K562 (cell line): ENCODE data around the gene ANKS3. TPM values are rescaled to one million over a fixed set of nuclear protein-coding genes. Genes with fewer than 3 reads are reported as not detected.
A peak's percentile ranks its signal among the peaks of the same experiment; 100 is the strongest.

ENCODE experiments used
- ATAC-seq: fragments of 200-7000 bp; cut with Tn5 transposase; 3 replicates; pipeline ENCODE4 v1.9.1; 2020; ENCODE audit warnings: moderate library complexity
- BruUV-seq: library from RNA; stranded (reverse); fragments of 400-500 nt; replicated peaks from 2 replicates; lab custom pipeline; 2021; lab: Mats Ljungman, UMichigan
- CTCF ChIA-PET: fragments of 300-600 bp; formaldehyde crosslinking; extraction: SDS; loops from one replicate; lab custom pipeline; 2021; ENCODE audit warnings: low intra/inter-chr PET ratio; lab: Yijun Ruan, JAX
- POLR2A ChIA-PET: fragments of 300-600, 350-650 bp; sonication (Branson Sonifier 250); formaldehyde crosslinking; extraction: SDS; loops from one replicate; lab custom pipeline; 2021; ENCODE audit warnings: antibody characterized with exemption, inconsistent platforms; lab: Yijun Ruan, JAX
- DNase-seq, 4 experiments: peaks; one replicate each; pipeline versions ENCODE4 v3.0.0 to v3.0.0-alpha.2; 2011 to 2018; ENCODE audit warnings: low spot score in 3 of 4, mixed read lengths in 3 of 4; ENCODE audit errors: extremely low read depth in 1 of 4
- FAIRE-seq: peaks from 2 replicates; lab custom pipeline; 2011; peaks lifted over from hg19 to GRCh38; lab: Jason Lieb, UNC
- H2AFZ ChIP-seq: 2 replicates; pipeline ENCODE4 v1.6.0; 2011; ENCODE audit warnings: low read depth, low read length, control low read depth, inconsistent platforms
- H3K27ac ChIP-seq: fragments of 200-600 bp; 3 replicates; pipeline ENCODE4 v1.8.0; 2011; ENCODE audit warnings: low read depth, mild to moderate bottlenecking, control low read depth, inconsistent platforms, low read length, moderate library complexity, mixed read lengths; ENCODE audit errors: extremely low read depth
- H3K27me3 ChIP-seq, 2 experiments: fragments of 300-600 bp in 1 of 2; 2 replicates in 1 of 2; 3 replicates in 1 of 2; pipeline versions ENCODE4 v1.6.0 to v1.8.0; 2011; ENCODE audit warnings: inconsistent platforms in 2 of 2, low read length in 2 of 2, mild to moderate bottlenecking in 1 of 2, mixed read lengths in 1 of 2, moderate library complexity in 1 of 2; ENCODE audit not compliant: control insufficient read depth in 2 of 2, insufficient read depth in 2 of 2
- H3K36me3 ChIP-seq: fragments of 300-600 bp; 3 replicates; pipeline ENCODE4 v1.8.0; 2011; ENCODE audit warnings: mild to moderate bottlenecking, low read length, inconsistent platforms; ENCODE audit not compliant: control insufficient read depth, insufficient read depth
- H3K4me1 ChIP-seq, 2 experiments: fragments of 200-600 bp in 1 of 2; replicated peaks in 1 of 2; 2 replicates in 1 of 2; 3 replicates in 1 of 2; pipeline versions ENCODE4 v1.5.1 to v1.8.0; 2011; ENCODE audit warnings: inconsistent platforms in 2 of 2, low read length in 2 of 2, mild to moderate bottlenecking in 1 of 2, mixed read lengths in 1 of 2, moderate library complexity in 1 of 2; ENCODE audit not compliant: control insufficient read depth in 2 of 2, insufficient read depth in 2 of 2
- H3K4me2 ChIP-seq: 2 replicates; pipeline ENCODE4 v1.6.1; 2011; ENCODE audit warnings: low read length, control low read depth, inconsistent platforms, mixed read lengths; ENCODE audit not compliant: insufficient read depth
- H3K4me3 ChIP-seq: fragments of 200-600 bp; sonication (generic), shearing (Covaris generic); 2 replicates; pipeline ENCODE4 v1.5.1; 2016; ENCODE audit warnings: control low read depth, inconsistent platforms
- H3K79me2 ChIP-seq: fragments of 200-600 bp; 3 replicates; pipeline ENCODE4 v1.8.0; 2011; ENCODE audit warnings: low read length, inconsistent platforms; ENCODE audit not compliant: control insufficient read depth, insufficient read depth
- H3K9ac ChIP-seq, 2 experiments: 2 replicates each; pipeline versions ENCODE4 v1.6.0 to v1.6.1; 2011; ENCODE audit warnings: low read depth in 2 of 2, low read length in 2 of 2, control low read depth in 1 of 2, inconsistent platforms in 1 of 2, mild to moderate bottlenecking in 1 of 2, mixed read lengths in 1 of 2; ENCODE audit not compliant: insufficient read depth in 1 of 2
- H3K9me1 ChIP-seq: one replicate; pipeline ENCODE4 v1.6.0; 2011; ENCODE audit warnings: inconsistent platforms, mild to moderate bottlenecking, low read length, moderate library complexity; ENCODE audit not compliant: control insufficient read depth, insufficient read depth
- H3K9me3 ChIP-seq: replicated peaks from 2 replicates; pipeline ENCODE4 v1.5.1; 2011; ENCODE audit warnings: low read depth, low read length, inconsistent platforms; ENCODE audit not compliant: control insufficient read depth, insufficient read depth
- H4K20me1 ChIP-seq: replicated peaks from 2 replicates; pipeline ENCODE4 v1.6.1; 2011; ENCODE audit warnings: low read length, inconsistent platforms, mixed read lengths; ENCODE audit not compliant: control insufficient read depth, insufficient read depth
- BRCA1 ChIP-seq, 2 experiments: fragments of 450-650 bp in 1 of 2; sonication (generic) in 1 of 2; formaldehyde crosslinking in 1 of 2; IDR thresholded peaks; 2 replicates each; pipeline versions ENCODE4 v1.5.0 to v1.6.1; 2017 to 2020; ENCODE audit warnings: mild to moderate bottlenecking in 1 of 2, missing genetic modification reagents in 1 of 2
- CHD2 ChIP-seq: IDR thresholded peaks from 2 replicates; pipeline ENCODE4 v1.6.1; 2011; ENCODE audit warnings: low read depth, low read length
- CHD4 ChIP-seq: fragments of 200-600 bp; sonication (generic); IDR thresholded peaks from 3 replicates; pipeline ENCODE4 v1.6.1; 2012; ENCODE audit warnings: low read depth, mild to moderate bottlenecking, mixed read lengths, low read length, inconsistent platforms; ENCODE audit not compliant: insufficient read depth, insufficient replicate concordance, poor library complexity, severe bottlenecking
- CTBP1 ChIP-seq: fragments of 450-650 bp; IDR thresholded peaks from 2 replicates; pipeline ENCODE4 v1.6.1; 2016; ENCODE audit warnings: borderline replicate concordance
- GTF2F1 ChIP-seq: IDR thresholded peaks from 2 replicates; pipeline ENCODE4 v1.6.1; 2011; ENCODE audit warnings: low read depth, low read length, improper control_type of control experiment
- NFIC ChIP-seq: fragments of 450-650 bp; IDR thresholded peaks from 2 replicates; pipeline ENCODE4 v1.6.1; 2017; ENCODE audit warnings: mild to moderate bottlenecking, inconsistent platforms
- OTX1 ChIP-seq: fragments of 450-650 bp; formaldehyde crosslinking; IDR thresholded peaks from 2 replicates; pipeline ENCODE4 v1.4.0; 2022; ENCODE audit warnings: mild to moderate bottlenecking
- PHF20 ChIP-seq: fragments of 450-650 bp; IDR thresholded peaks from 2 replicates; pipeline ENCODE4 v1.6.1; 2018; ENCODE audit not compliant: partially characterized antibody
- ZNF311 ChIP-seq: fragments of 250-450 bp; sonication (Bioruptor Pico); IDR thresholded peaks from 2 replicates; pipeline ENCODE4 v1.4.0; 2020; ENCODE audit warnings: mild to moderate bottlenecking, moderate library complexity
- ZNF551 ChIP-seq: fragments of 250-450 bp; sonication (Bioruptor Pico); IDR thresholded peaks from 2 replicates; pipeline ENCODE4 v1.5.0; 2021; ENCODE audit warnings: mild to moderate bottlenecking, moderate library complexity
- WGBS: fragments of 100-300 bp; shearing (Covaris generic); methylation state at CpG from one replicate; pipeline ENCODE4 v1.1.6; 2016; ENCODE audit warnings: low coverage, mixed read lengths; ENCODE audit not compliant: insufficient coverage; ENCODE audit errors: missing lambda C conversion rate; 5-methylcytosine and 5-hydroxymethylcytosine counted together
- in situ Hi-C: fragments of 300-500 bp; cut with MboI; formaldehyde crosslinking; loops from 4 replicates; pipeline ENCODE4 v1.15.0; 2018; ENCODE audit warnings: inconsistent platforms, mixed read lengths
- intact Hi-C: fragments of 100-400 bp; cut with micrococcal nuclease; formaldehyde crosslinking; loops from 2 replicates; pipeline ENCODE4 v1.14.2; 2022
- polyA plus RNA-seq, 8 experiments: library from polyadenylated mRNA; depleted of rRNA in 4 of 8; stranded (reverse) in 5 of 8; unstranded in 3 of 8; fragments of >200 nt; fragmentation: Nextera tagmentation in 2 of 8; fragmentation: Illumina TruSeq in 1 of 8; extraction: Ambion mirVana in 2 of 8; extraction: Trizol in 1 of 8; gene quantifications; 2 replicates each; pipeline versions ENCODE4 v1.2.1 to v1.2.3, GENCODE V29; 2011 to 2014; ENCODE audit warnings: inconsistent platforms in 1 of 8, missing spikeins in 1 of 8
- total RNA-seq, 7 experiments: library from RNA; depleted of rRNA in 6 of 7; stranded (reverse); fragments of >200 nt in 6 of 7; fragmentation: Illumina TruSeq in 2 of 7; extraction: Trizol in 2 of 7; gene quantifications; 2 replicates each; pipeline versions ENCODE4 v1.2.1 to v1.2.3, GENCODE V29; 2011 to 2021; ENCODE audit warnings: low replicate concordance in 1 of 7
- TF ChIP-seq, protein P1 (sequence below), 2 experiments: fragments of 450-650 bp; IDR thresholded peaks; 2 replicates each; pipeline ENCODE4 v1.6.1; 2018; ENCODE audit warnings: mild to moderate bottlenecking in 2 of 2, low read depth in 1 of 2; ENCODE audit not compliant: partially characterized antibody in 2 of 2
- TF ChIP-seq, protein P2 (sequence below), 2 experiments: fragments of 450-650 bp in 1 of 2; sonication (generic) in 1 of 2; formaldehyde crosslinking; conservative IDR thresholded peaks; 2 replicates each; pipeline versions ENCODE4 v1.4.0 to v1.8.1; 2020 to 2022; ENCODE audit warnings: mild to moderate bottlenecking in 1 of 2, missing genetic modification reagents in 1 of 2
- TF ChIP-seq, protein P3 (sequence below): fragments of 250-450 bp; sonication (Bioruptor Pico); IDR thresholded peaks from 2 replicates; pipeline ENCODE4 v1.8.0; 2021; ENCODE audit warnings: mild to moderate bottlenecking, moderate library complexity
- TF ChIP-seq, protein P4 (sequence below): fragments of 450-650 bp; formaldehyde crosslinking; IDR thresholded peaks from 2 replicates; pipeline ENCODE4 v1.4.0; 2022; ENCODE audit warnings: missing genetic modification characterization

Gene ANKS3
- total and polyA plus RNA-seq, 9 of the 15 experiments (the other 6 are each of a cell fraction or from before 2014, with no cell fraction given): 0.43 to 25.7 (median 14.8) TPM

DNA sequence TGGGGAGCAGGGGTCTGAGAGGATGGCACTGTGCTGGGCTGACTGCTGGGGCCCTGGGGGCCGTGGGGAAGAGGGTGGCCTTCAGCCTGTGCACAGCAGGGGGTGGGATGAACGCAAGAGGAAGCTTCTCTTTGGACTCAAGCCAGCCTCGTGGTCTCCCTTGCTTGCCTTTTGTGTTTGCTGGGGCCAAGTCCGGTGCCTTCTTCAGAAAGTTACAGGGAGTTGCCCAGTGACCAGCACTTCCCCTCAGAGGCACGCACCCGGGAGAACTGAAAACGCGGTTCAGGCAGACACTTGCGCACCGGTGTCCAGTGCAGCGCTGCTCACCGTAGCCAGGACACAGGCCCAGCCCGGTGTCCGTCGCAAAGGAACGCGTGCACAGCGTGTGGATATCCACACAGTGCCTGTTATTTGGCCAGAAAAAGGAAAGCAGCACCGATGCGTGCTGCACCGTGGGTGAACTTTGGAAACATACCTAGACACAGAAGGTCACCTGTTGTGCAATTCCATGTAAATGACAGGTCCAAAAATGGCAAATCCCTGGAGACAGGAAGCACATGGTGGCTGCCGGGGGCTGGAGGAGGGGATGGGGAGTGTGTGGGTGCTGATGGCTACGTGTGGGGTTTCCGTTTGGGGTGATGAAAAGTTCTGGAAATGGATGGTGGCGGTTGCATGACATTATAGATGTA lies 70.2 kb downstream of the ANKS3 start:
- Histone ChIP-seq H3K4me3 (no peak overlapping the region), H3K4me2 (no peak overlapping the region), H3K9me3 (no peaks in the 10 kb centered on the region), H3K27ac (no peak overlapping the region), H3K9me1 (no peaks in the 10 kb centered on the region), H2AFZ (no peak overlapping the region), H3K4me1 (peaks cover 0 to 30% of the 10 kb centered on the region in 2 experiments; a peak in 2 of 5 replicates), H3K79me2 (no peaks in the 10 kb centered on the region), H3K27me3 (no peaks in the 10 kb centered on the region), H3K9ac (peak overlapping the region in 1 of 2 experiments; percentile 77; a peak in 2 of 4 replicates), H4K20me1 (no peaks in the 10 kb centered on the region; the same call in 1 of the 2 replicates), H3K36me3 (peaks cover 61% of the 10 kb centered on the region)
- no peak for DNase-seq
- ATAC-seq: peak; percentile 47; the same call in 1 of the 3 replicates
- 82% methylated on average over 23 of the region's 25 CpGs for WGBS
- no TSS peak for BruUV-seq
- intact Hi-C loops: no loop called here
- ChIA-PET POLR2A (interaction anchor here (0.6 kb wide), 2 partner anchors 11 to 270 kb away, joined by 3 read pairs; no protein-coding TSS in a partner anchor), CTCF (no interaction called here)
- no peak for FAIRE-seq
- in situ Hi-C loops: no loop called here
- no peak for TF ChIP-seq PHF20
- TF ChIP-seq CHD4: no peak
- no peak for TF ChIP-seq ZNF551 (CRISPR knock-in tag)
- no peak for TF ChIP-seq ZNF311 (CRISPR knock-in tag)
- TF ChIP-seq, protein P1, sequence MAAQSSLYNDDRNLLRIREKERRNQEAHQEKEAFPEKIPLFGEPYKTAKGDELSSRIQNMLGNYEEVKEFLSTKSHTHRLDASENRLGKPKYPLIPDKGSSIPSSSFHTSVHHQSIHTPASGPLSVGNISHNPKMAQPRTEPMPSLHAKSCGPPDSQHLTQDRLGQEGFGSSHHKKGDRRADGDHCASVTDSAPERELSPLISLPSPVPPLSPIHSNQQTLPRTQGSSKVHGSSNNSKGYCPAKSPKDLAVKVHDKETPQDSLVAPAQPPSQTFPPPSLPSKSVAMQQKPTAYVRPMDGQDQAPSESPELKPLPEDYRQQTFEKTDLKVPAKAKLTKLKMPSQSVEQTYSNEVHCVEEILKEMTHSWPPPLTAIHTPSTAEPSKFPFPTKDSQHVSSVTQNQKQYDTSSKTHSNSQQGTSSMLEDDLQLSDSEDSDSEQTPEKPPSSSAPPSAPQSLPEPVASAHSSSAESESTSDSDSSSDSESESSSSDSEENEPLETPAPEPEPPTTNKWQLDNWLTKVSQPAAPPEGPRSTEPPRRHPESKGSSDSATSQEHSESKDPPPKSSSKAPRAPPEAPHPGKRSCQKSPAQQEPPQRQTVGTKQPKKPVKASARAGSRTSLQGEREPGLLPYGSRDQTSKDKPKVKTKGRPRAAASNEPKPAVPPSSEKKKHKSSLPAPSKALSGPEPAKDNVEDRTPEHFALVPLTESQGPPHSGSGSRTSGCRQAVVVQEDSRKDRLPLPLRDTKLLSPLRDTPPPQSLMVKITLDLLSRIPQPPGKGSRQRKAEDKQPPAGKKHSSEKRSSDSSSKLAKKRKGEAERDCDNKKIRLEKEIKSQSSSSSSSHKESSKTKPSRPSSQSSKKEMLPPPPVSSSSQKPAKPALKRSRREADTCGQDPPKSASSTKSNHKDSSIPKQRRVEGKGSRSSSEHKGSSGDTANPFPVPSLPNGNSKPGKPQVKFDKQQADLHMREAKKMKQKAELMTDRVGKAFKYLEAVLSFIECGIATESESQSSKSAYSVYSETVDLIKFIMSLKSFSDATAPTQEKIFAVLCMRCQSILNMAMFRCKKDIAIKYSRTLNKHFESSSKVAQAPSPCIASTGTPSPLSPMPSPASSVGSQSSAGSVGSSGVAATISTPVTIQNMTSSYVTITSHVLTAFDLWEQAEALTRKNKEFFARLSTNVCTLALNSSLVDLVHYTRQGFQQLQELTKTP (IDR thresholded peaks at IDR 0.05; ENCODE audit: low read depth in 1 of 2, partially characterized antibody in 2 of 2): no peak
- no peak for TF ChIP-seq BRCA1 (IDR thresholded peaks at IDR 0.05)
- TF ChIP-seq BRCA1 (CRISPR knock-in tag; IDR thresholded peaks at IDR 0.05): no peak
- no peak for TF ChIP-seq OTX1 (CRISPR knock-in tag)
- TF ChIP-seq GTF2F1: no peak
- TF ChIP-seq, protein P2, sequence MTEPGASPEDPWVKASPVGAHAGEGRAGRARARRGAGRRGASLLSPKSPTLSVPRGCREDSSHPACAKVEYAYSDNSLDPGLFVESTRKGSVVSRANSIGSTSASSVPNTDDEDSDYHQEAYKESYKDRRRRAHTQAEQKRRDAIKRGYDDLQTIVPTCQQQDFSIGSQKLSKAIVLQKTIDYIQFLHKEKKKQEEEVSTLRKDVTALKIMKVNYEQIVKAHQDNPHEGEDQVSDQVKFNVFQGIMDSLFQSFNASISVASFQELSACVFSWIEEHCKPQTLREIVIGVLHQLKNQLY (CRISPR knock-in tag; conservative IDR thresholded peaks at IDR 0.05): no peak
- TF ChIP-seq, protein P3, sequence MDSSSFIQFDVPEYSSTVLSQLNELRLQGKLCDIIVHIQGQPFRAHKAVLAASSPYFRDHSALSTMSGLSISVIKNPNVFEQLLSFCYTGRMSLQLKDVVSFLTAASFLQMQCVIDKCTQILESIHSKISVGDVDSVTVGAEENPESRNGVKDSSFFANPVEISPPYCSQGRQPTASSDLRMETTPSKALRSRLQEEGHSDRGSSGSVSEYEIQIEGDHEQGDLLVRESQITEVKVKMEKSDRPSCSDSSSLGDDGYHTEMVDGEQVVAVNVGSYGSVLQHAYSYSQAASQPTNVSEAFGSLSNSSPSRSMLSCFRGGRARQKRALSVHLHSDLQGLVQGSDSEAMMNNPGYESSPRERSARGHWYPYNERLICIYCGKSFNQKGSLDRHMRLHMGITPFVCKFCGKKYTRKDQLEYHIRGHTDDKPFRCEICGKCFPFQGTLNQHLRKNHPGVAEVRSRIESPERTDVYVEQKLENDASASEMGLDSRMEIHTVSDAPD (CRISPR knock-in tag): no peak
- TF ChIP-seq CHD2: no peak
- TF ChIP-seq CTBP1: no peak
- TF ChIP-seq, protein P4, sequence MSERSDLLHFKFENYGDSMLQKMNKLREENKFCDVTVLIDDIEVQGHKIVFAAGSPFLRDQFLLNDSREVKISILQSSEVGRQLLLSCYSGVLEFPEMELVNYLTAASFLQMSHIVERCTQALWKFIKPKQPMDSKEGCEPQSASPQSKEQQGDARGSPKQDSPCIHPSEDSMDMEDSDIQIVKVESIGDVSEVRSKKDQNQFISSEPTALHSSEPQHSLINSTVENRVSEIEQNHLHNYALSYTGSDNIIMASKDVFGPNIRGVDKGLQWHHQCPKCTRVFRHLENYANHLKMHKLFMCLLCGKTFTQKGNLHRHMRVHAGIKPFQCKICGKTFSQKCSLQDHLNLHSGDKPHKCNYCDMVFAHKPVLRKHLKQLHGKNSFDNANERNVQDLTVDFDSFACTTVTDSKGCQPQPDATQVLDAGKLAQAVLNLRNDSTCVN: no peak
- peak; percentile 35 for TF ChIP-seq NFIC
